ENCODE results near the gene PACS2.

Gene PACS2

GRCh38 chr14:105444859-105445258 lies 130.3 kb downstream of the PACS2 start:
- Histone ChIP-seq H3K27ac (no peak overlapping the region), H3K36me3 (peaks cover 13% of the 10 kb centered on the region), H3K27me3 (ENCODE audit: insufficient read depth, low read depth, severe bottlenecking) (no peaks in the 10 kb centered on the region), H3K9me3 (ENCODE audit: severe bottlenecking) (no peaks in the 10 kb centered on the region), H3K4me3 (ENCODE audit: low read depth, low read length) (no peak overlapping the region)
- no peak for DNase-seq
- no peak for TF ChIP-seq CTCF (IDR thresholded peaks at IDR 0.05; ENCODE audit: low read depth, low read length)

GRCh38 chr14:105445290-105445689 lies 130.7 kb downstream of the PACS2 start:
- Histone ChIP-seq H3K9me3 (ENCODE audit: severe bottlenecking) (no peaks in the 10 kb centered on the region), H3K27me3 (ENCODE audit: insufficient read depth, low read depth, severe bottlenecking) (no peaks in the 10 kb centered on the region), H3K27ac (no peak overlapping the region), H3K36me3 (peaks cover 17% of the 10 kb centered on the region), H3K4me3 (ENCODE audit: low read depth, low read length) (no peak overlapping the region)
- DNase-seq: no peak
- no peak for TF ChIP-seq CTCF (IDR thresholded peaks at IDR 0.05; ENCODE audit: low read depth, low read length)

GRCh38 chr14:105445901-105446845 lies 131.6 kb downstream of the PACS2 start:
- Histone ChIP-seq H3K36me3 (peaks cover 26% of the 10 kb centered on the region), H3K27me3 (ENCODE audit: insufficient read depth, low read depth, severe bottlenecking) (no peaks in the 10 kb centered on the region), H3K4me3 (ENCODE audit: low read depth, low read length) (no peak overlapping the region), H3K27ac (no peak overlapping the region), H3K9me3 (ENCODE audit: severe bottlenecking) (no peaks in the 10 kb centered on the region)
- no peak for TF ChIP-seq CTCF (IDR thresholded peaks at IDR 0.05; ENCODE audit: low read depth, low read length)
- DNase-seq: no peak

- Histone ChIP-seq H3K4me3 (ENCODE audit: low read depth, low read length) (no peak overlapping the region), H3K27ac (no peak overlapping the region), H3K9me3 (ENCODE audit: severe bottlenecking) (no peaks in the 10 kb centered on the region), H3K27me3 (ENCODE audit: insufficient read depth, low read depth, severe bottlenecking) (no peaks in the 10 kb centered on the region), H3K36me3 (peaks cover 30% of the 10 kb centered on the region)
- no peak for TF ChIP-seq CTCF (IDR thresholded peaks at IDR 0.05; ENCODE audit: low read depth, low read length)
- no peak for DNase-seq
These were observed 132.4 kb downstream of the PACS2 start for GRCh38 chr14:105446971-105447370.
